DND-41 (cell line): ENCODE measurements around the gene PRSS2.

ENCODE experiments used
- EZH2 ChIP-seq: IDR thresholded peaks from 3 replicates; pipeline ENCODE4 v1.6.1; 2012; ENCODE audit warnings: borderline replicate concordance, low read depth, mild to moderate bottlenecking, moderate library complexity, low read length, inconsistent platforms; ENCODE audit not compliant: severe bottlenecking
- TF ChIP-seq, protein P1 (sequence below): IDR thresholded peaks from 2 replicates; pipeline ENCODE4 v1.5.1; 2012; ENCODE audit warnings: borderline replicate concordance, low read length, moderate library complexity, mild to moderate bottlenecking; ENCODE audit not compliant: poor library complexity, severe bottlenecking; ENCODE audit errors: extremely low read depth

GRCh38 chr7:142813226-142813625 is 42.5 kb downstream of the PRSS2 start:
- TF ChIP-seq, protein P1, sequence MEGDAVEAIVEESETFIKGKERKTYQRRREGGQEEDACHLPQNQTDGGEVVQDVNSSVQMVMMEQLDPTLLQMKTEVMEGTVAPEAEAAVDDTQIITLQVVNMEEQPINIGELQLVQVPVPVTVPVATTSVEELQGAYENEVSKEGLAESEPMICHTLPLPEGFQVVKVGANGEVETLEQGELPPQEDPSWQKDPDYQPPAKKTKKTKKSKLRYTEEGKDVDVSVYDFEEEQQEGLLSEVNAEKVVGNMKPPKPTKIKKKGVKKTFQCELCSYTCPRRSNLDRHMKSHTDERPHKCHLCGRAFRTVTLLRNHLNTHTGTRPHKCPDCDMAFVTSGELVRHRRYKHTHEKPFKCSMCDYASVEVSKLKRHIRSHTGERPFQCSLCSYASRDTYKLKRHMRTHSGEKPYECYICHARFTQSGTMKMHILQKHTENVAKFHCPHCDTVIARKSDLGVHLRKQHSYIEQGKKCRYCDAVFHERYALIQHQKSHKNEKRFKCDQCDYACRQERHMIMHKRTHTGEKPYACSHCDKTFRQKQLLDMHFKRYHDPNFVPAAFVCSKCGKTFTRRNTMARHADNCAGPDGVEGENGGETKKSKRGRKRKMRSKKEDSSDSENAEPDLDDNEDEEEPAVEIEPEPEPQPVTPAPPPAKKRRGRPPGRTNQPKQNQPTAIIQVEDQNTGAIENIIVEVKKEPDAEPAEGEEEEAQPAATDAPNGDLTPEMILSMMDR = no peak
- no peak for TF ChIP-seq EZH2
